ENCODE data around the gene CAV1.

CAV1 gene

GRCh38 chr7:116516324-116516723 is 8.5 kb upstream of the CAV1 start:
- Mint-ChIP-seq H3K4me3 (no peak overlapping the region), H3K9me3 (no peaks in the 10 kb centered on the region), H3K36me3 (no peaks in the 10 kb centered on the region), H3K27ac (no peak overlapping the region), H3K27me3 (peaks cover 16% of the 10 kb centered on the region), H3K4me1 (peaks cover 11% of the 10 kb centered on the region)
- CTCF ChIA-PET: interaction anchor here (1.8 kb wide), 1 partner anchor 10 kb away, joined by 9 read pairs; no protein-coding TSS in a partner anchor
- DNase-seq: no peak

DNA sequence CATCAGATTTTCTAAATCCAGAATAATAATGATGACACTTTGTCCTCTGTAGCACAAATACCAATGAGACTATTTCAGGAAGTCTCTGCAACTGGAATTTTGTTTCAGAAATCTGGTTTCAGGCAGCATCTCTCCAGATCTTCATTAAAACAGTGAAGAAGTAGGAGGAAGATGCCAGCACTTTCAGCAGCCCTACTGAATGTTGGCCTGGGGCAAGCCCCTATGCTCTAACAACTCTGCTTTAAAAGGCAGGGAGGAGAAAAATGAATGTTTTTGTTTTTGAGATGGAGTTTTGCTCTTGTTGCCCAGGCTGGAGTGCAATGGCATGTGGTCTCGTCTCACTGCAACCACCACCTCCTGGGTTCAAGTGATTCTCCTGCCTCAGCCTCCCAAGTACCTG is 7.2 kb upstream of the CAV1 start:
- Mint-ChIP-seq H3K36me3 (no peaks in the 10 kb centered on the region), H3K4me1 (peaks cover 3% of the 10 kb centered on the region), H3K27me3 (peaks cover 25% of the 10 kb centered on the region), H3K9me3 (no peaks in the 10 kb centered on the region), H3K27ac (no peak overlapping the region), H3K4me3 (no peak overlapping the region)
- CTCF ChIA-PET: no interaction called here
- no peak for DNase-seq

- no peaks in the 10 kb centered on the region for H3K9me3 Mint-ChIP-seq
- peaks cover 35% of the 10 kb centered on the region for H3K27me3 Mint-ChIP-seq
- no peaks in the 10 kb centered on the region for H3K4me1 Mint-ChIP-seq
- CTCF ChIA-PET: no interaction called here
- no peaks in the 10 kb centered on the region for H3K36me3 Mint-ChIP-seq
- H3K27ac Mint-ChIP-seq: no peak overlapping the region
- H3K4me3 Mint-ChIP-seq: no peak overlapping the region
- DNase-seq: no peak
Measured at GRCh38 chr7:116518961-116519360, 5.9 kb upstream of the CAV1 start.

DNA sequence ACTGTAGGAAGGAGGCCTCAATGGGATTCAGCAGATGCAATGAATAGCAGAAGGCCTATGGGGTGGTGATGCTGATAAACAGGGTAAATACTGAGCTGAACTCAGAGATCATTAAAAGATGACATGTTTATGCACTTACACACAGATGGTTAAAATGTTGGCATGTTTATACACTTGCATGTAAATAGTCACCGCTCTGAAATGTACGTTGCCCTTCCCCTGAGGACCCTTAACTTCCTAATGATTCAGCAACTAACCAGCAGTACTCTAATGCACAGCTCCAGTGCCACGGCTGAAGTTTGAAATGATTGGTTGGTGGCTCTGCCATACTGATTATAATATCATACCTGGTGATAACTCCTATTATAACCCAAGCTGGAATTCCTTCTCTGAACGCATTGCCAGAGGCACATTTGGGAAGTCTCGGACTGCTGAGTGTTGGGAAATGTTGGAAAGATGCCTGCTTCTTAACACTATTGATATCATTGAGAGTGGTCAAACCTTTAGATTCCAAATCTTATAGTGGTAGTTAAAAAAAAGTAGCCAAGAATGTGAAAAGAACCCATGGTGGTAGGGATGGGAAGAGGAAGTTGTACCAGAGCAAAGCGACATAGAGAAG is 3.7 kb upstream of the CAV1 start:
- CTCF ChIA-PET: no interaction called here
- Mint-ChIP-seq H3K4me1 (peaks cover 18% of the 10 kb centered on the region), H3K27me3 (peaks cover 57% of the 10 kb centered on the region), H3K36me3 (no peaks in the 10 kb centered on the region), H3K27ac (no peak overlapping the region), H3K4me3 (no peak overlapping the region), H3K9me3 (no peaks in the 10 kb centered on the region)
- DNase-seq: no peak

DNA sequence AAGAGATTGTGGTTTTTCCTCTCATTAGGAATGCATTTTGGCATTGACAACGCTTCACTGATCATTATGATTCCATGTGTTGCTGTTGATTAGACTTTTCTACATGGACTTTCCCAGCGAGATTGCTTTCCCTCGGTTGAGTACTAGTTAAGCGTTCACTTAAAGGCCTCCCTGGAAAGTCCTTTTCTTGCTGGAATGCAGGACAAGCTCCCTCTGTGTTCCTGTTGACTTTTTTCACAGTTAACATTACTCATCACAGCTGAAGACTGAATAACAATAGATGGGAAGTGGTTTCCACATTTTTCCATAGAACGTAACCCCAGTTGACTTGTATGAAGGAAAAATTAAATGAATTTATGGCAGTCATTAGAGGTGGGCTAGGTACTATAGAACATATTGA is 2.6 kb upstream of the CAV1 start:
- Mint-ChIP-seq H3K36me3 (no peaks in the 10 kb centered on the region), H3K9me3 (no peaks in the 10 kb centered on the region), H3K4me1 (peaks cover 27% of the 10 kb centered on the region), H3K4me3 (no peak overlapping the region), H3K27ac (no peak overlapping the region), H3K27me3 (peaks cover 68% of the 10 kb centered on the region)
- DNase-seq: no peak
- CTCF ChIA-PET: interaction anchor here (1.1 kb wide), 1 partner anchor 67 kb away, joined by 4 read pairs; no protein-coding TSS in a partner anchor

- Mint-ChIP-seq H3K27me3 (peaks cover 81% of the 10 kb centered on the region), H3K27ac (no peak overlapping the region), H3K9me3 (no peaks in the 10 kb centered on the region), H3K4me3 (no peak overlapping the region), H3K4me1 (peaks cover 27% of the 10 kb centered on the region), H3K36me3 (no peaks in the 10 kb centered on the region)
- CTCF ChIA-PET: interaction anchor here (0.7 to 1.3 kb wide), 2 partner anchors 20 to 390 kb away, joined by 3 to 4 read pairs; no protein-coding TSS in a partner anchor
- no peak for DNase-seq
Measured at GRCh38 chr7:116524221-116524608, 621 bp upstream of the CAV1 start.

DNA sequence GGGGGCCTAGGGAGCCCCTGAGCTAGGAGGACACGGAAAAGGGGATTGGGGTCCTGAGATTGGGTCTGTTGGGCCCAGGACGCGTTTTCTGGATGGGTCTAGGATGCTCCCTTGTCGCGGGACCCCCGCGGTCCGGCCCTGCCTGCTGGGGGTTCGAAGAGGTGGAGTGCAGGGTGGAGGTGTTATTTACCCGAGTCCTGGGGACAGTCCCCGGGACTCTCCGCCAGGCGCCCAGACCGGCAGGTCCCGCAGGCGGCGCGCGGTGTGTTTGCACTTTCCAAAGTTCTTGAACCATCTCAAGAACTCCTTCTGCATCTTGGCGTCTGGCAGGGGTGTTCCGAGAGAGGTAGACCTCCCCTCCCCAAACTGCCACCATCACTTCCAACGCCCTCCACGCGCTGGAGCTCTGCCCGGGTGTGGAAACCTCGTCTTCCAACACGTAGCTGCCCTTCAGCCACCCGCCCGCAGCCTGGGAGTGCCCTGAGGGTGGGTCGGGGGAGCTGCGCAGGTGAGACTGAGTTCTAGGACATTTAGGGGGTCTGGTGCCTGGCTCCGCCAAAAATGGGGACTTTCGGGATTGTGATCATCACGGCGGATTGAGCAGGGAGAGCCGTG is 569 bp downstream of the CAV1 start:
- Mint-ChIP-seq H3K4me3 (peak overlapping the region; percentile 72), H3K27ac (peak overlapping the region; percentile 49), H3K27me3 (peaks cover 76% of the 10 kb centered on the region), H3K9me3 (no peaks in the 10 kb centered on the region), H3K36me3 (no peaks in the 10 kb centered on the region), H3K4me1 (peaks cover 27% of the 10 kb centered on the region)
- CTCF ChIA-PET: interaction anchor here (1.0 to 3.5 kb wide), 19 partner anchors 9 to 392 kb away, joined by 3 to 24 read pairs (median 7); no protein-coding TSS in a partner anchor
- DNase-seq: no peak

GRCh38 chr7:116525913-116526861 is 1.4 kb downstream of the CAV1 start:
- Mint-ChIP-seq H3K27me3 (peaks cover 76% of the 10 kb centered on the region), H3K4me1 (peaks cover 27% of the 10 kb centered on the region), H3K27ac (no peak overlapping the region), H3K9me3 (no peaks in the 10 kb centered on the region), H3K4me3 (peak overlapping the region; percentile 72), H3K36me3 (no peaks in the 10 kb centered on the region)
- DNase-seq: peak; percentile 73
- CTCF ChIA-PET: interaction anchor here (0.5 to 3.5 kb wide), 32 partner anchors 9 to 398 kb away, joined by 3 to 24 read pairs (median 5); no protein-coding TSS in a partner anchor

- Mint-ChIP-seq H3K36me3 (no peaks in the 10 kb centered on the region), H3K9me3 (no peaks in the 10 kb centered on the region), H3K27ac (no peak overlapping the region), H3K4me3 (peak overlapping the region; percentile 63), H3K4me1 (peaks cover 27% of the 10 kb centered on the region), H3K27me3 (peaks cover 70% of the 10 kb centered on the region)
- CTCF ChIA-PET: interaction anchor here (0.6 to 3.5 kb wide), 18 partner anchors 13 to 385 kb away, joined by 3 to 24 read pairs (median 6); no protein-coding TSS in a partner anchor
- no peak for DNase-seq
Measured at GRCh38 chr7:116526897-116527296, 2.1 kb downstream of the CAV1 start.

- CTCF ChIA-PET: interaction anchor here (1.5 to 3.5 kb wide), 5 partner anchors 61 to 361 kb away, joined by 3 to 24 read pairs (median 8); no protein-coding TSS in a partner anchor
- no peaks in the 10 kb centered on the region for H3K36me3 Mint-ChIP-seq
- H3K27me3 Mint-ChIP-seq: peaks cover 65% of the 10 kb centered on the region
- no peaks in the 10 kb centered on the region for H3K9me3 Mint-ChIP-seq
- no peak overlapping the region for H3K4me3 Mint-ChIP-seq
- H3K27ac Mint-ChIP-seq: no peak overlapping the region
- peaks cover 27% of the 10 kb centered on the region for H3K4me1 Mint-ChIP-seq
- DNase-seq: no peak
Measured at GRCh38 chr7:116527521-116527920, 2.7 kb downstream of the CAV1 start.

DNA sequence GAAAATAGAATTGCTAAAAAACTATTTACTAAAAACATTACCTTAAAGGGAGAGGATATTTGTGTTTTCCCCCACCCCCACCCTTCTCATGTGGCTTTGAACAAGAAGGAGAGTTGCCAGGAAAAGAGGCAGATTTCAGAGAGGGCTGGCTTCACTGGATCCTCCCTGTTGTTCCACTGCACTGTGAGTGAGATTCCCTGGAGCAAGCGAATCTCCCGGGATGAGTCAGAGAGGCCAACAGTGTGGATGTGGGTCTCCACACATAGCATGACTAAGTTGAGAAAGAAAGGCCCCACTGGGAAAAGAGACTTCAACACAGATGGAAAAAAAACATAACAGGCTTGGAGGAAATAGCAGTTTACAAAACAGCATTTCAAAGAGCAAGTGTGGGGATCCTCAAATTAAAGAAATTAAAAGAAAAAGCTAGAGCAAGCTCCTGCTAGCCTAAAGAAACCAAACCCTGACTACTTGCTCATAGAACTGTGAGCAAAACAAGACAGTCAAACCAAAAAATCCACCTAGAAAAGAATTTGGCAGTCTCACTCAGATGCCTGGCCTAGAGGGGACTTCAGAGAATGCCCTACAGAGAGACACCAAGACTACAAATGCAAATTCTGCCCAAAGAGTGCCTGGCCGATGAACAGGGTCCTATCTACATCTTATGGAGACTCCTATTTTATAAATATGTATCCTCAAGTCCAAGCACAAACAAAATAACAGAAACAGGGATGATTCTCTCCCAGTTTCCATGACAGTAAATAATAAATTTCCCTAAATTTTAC is 3.4 kb downstream of the CAV1 start:
- Mint-ChIP-seq H3K4me1 (peaks cover 27% of the 10 kb centered on the region), H3K36me3 (no peaks in the 10 kb centered on the region), H3K27ac (no peak overlapping the region), H3K9me3 (no peaks in the 10 kb centered on the region), H3K27me3 (peaks cover 58% of the 10 kb centered on the region), H3K4me3 (no peak overlapping the region)
- DNase-seq: no peak
- CTCF ChIA-PET: interaction anchor here (3.0 to 3.5 kb wide), 3 partner anchors 60 to 352 kb away, joined by 8 to 24 read pairs (median 19); no protein-coding TSS in a partner anchor

DNA sequence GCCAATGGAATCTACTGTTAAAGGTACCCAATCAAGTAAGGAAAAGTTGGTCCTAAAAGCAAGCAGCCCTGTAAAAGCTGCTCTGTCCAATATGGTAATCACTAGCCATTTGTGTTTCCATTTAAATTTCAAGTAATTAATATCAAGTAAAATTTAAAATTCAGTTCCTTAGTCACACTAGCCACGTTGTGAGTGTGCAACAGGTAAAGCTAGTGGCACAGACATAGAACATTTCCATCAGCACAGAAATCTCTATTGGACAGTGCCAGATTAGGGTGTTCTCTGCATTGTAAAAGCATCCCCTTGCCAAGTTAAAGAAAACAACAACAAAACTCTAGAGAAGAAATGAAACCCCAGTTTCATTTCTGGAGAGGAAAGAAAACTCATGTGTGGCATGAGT is 4.4 kb downstream of the CAV1 start:
- CTCF ChIA-PET: no interaction called here
- Mint-ChIP-seq H3K4me3 (no peak overlapping the region), H3K27ac (no peak overlapping the region), H3K27me3 (peaks cover 48% of the 10 kb centered on the region), H3K36me3 (no peaks in the 10 kb centered on the region), H3K4me1 (peaks cover 25% of the 10 kb centered on the region), H3K9me3 (no peaks in the 10 kb centered on the region)
- DNase-seq: no peak

DNA sequence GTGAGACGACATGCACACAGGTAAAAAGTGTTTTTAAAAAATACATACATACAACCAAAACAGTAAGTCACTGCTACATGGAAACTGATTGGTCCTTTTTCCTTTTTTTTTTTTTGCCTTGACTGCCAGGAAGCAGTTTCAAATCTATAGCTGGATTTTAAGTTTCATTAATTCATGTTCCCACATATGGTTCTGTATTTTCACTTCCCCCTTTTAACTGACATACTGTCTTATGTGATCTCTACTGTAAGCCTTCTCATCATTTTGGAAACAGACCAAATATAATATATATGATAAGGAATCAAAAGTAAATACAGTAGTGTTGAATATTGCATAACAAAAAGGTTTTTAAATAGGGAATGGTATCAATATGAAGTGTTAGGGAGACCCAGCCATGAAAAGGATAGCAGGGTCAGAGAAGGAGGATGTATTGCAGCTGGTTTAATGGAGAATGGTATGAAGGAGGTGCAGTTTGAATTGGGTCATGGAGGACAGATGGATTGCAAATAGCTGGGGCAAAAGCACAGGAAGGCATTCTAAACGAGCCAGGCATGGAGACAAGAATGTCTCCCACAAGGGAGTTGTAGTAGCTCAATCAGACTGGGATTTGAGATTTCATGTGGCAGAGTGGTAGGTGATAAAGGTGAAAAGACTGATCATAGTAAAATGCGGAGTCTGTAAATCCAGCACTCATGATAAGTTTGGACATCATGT is 5.4 kb downstream of the CAV1 start:
- peaks cover 16% of the 10 kb centered on the region for H3K4me1 Mint-ChIP-seq
- no peak overlapping the region for H3K4me3 Mint-ChIP-seq
- CTCF ChIA-PET: interaction anchor here (0.6 kb wide), 1 partner anchor 488 kb away, joined by 3 read pairs; no protein-coding TSS in a partner anchor
- H3K9me3 Mint-ChIP-seq: no peaks in the 10 kb centered on the region
- no peaks in the 10 kb centered on the region for H3K36me3 Mint-ChIP-seq
- H3K27ac Mint-ChIP-seq: no peak overlapping the region
- DNase-seq: no peak
- H3K27me3 Mint-ChIP-seq: peaks cover 38% of the 10 kb centered on the region

Data from activated naive CD4-positive, alpha-beta T cell treated with anti-CD3 and anti-CD28 coated beads, Interleukin-2, amount 10 ng/mL, durations not matched to agents 7 days and 5 days (primary cell).